AG04450 (cell line): ENCODE results near the gene CD4. TPM values are rescaled to one million over a fixed set of nuclear protein-coding genes. Genes with fewer than 3 reads are reported as not detected.

Experiments
- CTCF ChIA-PET: fragments of 300-600, 350-600 bp; formaldehyde crosslinking; extraction: SDS; loops from one replicate; lab custom pipeline; 2022; ENCODE audit warnings: antibody characterized with exemption, inconsistent platforms; lab: Charles Lee
- POLR2A ChIA-PET: fragments of 350-600 bp; formaldehyde crosslinking; extraction: SDS; loops from one replicate; lab custom pipeline; 2021; ENCODE audit warnings: antibody characterized with exemption, inconsistent platforms; lab: Yijun Ruan, JAX
- DNase-seq: peaks from one replicate; pipeline ENCODE4 v3.0.0-alpha.2; 2011; ENCODE audit warnings: low read depth, low spot score
- H3K27ac ChIP-seq: one replicate; pipeline ENCODE4 v1.5.1; 2012; ENCODE audit warnings: low read depth, low read length, control low read depth
- H3K27me3 ChIP-seq: one replicate; pipeline ENCODE4 v1.6.0; 2012; ENCODE audit warnings: low read length; ENCODE audit not compliant: control insufficient read depth, insufficient read depth
- H3K4me3 ChIP-seq: 2 replicates; pipeline ENCODE4 v1.5.1; 2011; ENCODE audit warnings: mild to moderate bottlenecking, low read depth, low read length, control low read depth
- H3K9me3 ChIP-seq: 2 replicates; pipeline ENCODE4 v1.5.1; 2012; ENCODE audit warnings: low read length; ENCODE audit not compliant: control insufficient read depth, insufficient read depth
- CTCF ChIP-seq: IDR thresholded peaks from 2 replicates; pipeline ENCODE4 v1.5.1; 2011; ENCODE audit warnings: low read depth, low read length, control low read depth, inconsistent platforms
- polyA plus RNA-seq: library from polyadenylated mRNA; depleted of rRNA; stranded (reverse); fragments of >200 nt; gene quantifications from 2 replicates; pipeline ENCODE4 v1.2.3, GENCODE V29; 2011

CD4 gene
- polyA plus RNA-seq, 1 experiment = 24.9 TPM

- no peak within 1 kb of the TSS for H3K27ac ChIP-seq
These were observed 17.0 kb upstream of the CD4 start, which contains the start of gene LAG3 for GRCh38 chr12:6772331-6772695. Gene LAG3, plus strand, starts transcription at chr12:6772520. Its CDS starts 333 bp downstream, at chr12:6772853.

GRCh38 chr12:6772726-6773589, 16.4 kb upstream of the CD4 start:
- Histone ChIP-seq H3K27me3 (no peaks in the 10 kb centered on the region), H3K9me3 (no peaks in the 10 kb centered on the region), H3K27ac (no peak overlapping the region), H3K4me3 (no peak overlapping the region)
- POLR2A ChIA-PET = no interaction called here
- TF ChIP-seq CTCF = no peak
- DNase-seq = no peak
- CTCF ChIA-PET = interaction anchor here (2.9 kb wide), 1 partner anchor 20 kb away, joined by 23 read pairs; the partner anchor contains the start of gene MLF2

More at GRCh38 chr12:6772331-6772695, 17.0 kb upstream of the CD4 start, which contains the start of gene LAG3:
- CTCF ChIA-PET = interaction anchor here (7.9 kb wide), 1 partner anchor 19 kb away, joined by 136 read pairs; the partner anchor contains the start of gene MLF2
- Histone ChIP-seq H3K9me3 (no peaks in the 10 kb centered on the region), H3K27me3 (no peaks in the 10 kb centered on the region), H3K4me3 (no peak within 1 kb of the TSS)
- TF ChIP-seq CTCF = no peak
- DNase-seq = no peak
- POLR2A ChIA-PET = interaction anchor here (0.9 to 1.0 kb wide), 2 partner anchors 20 to 80 kb away, joined by 3 read pairs; partner anchors contain the start of gene MLF2

GRCh38 chr12:6773590-6774351, 15.6 kb upstream of the CD4 start:
- Histone ChIP-seq H3K4me3 (no peak overlapping the region), H3K9me3 (no peaks in the 10 kb centered on the region), H3K27ac (no peak overlapping the region), H3K27me3 (no peaks in the 10 kb centered on the region)
- ChIA-PET POLR2A (interaction anchor here (5.4 kb wide), 1 partner anchor 8 kb away, joined by 33 read pairs; the partner anchor contains the start of gene PTMS), CTCF (interaction anchor here (2.9 kb wide), 1 partner anchor 21 kb away, joined by 23 read pairs; the partner anchor contains the start of gene MLF2)
- no peak for TF ChIP-seq CTCF
- no peak for DNase-seq

- no peak for TF ChIP-seq CTCF
- Histone ChIP-seq H3K27ac (no peak overlapping the region), H3K27me3 (no peaks in the 10 kb centered on the region), H3K9me3 (no peaks in the 10 kb centered on the region), H3K4me3 (no peak overlapping the region)
- DNase-seq = no peak
- ChIA-PET POLR2A (interaction anchor here (0.6 to 5.4 kb wide), 2 partner anchors 8 to 64 kb away, joined by 3 to 33 read pairs; partner anchors contain the start of gene PTMS), CTCF (interaction anchor here (2.9 to 3.6 kb wide), 2 partner anchors 8 to 21 kb away, joined by 13 to 23 read pairs; partner anchors contain the start of genes MLF2 and PTMS)
These were observed 14.7 kb upstream of the CD4 start for GRCh38 chr12:6774499-6775062.
